Stimulated activated naive CD4-positive, alpha-beta T cell treated with Interleukin-2 at 50 U/mL for 16 hours (primary cell): ENCODE results near the gene SH3YL1.

ENCODE experiments used
- DNase-seq: peaks from one replicate; lab custom pipeline; 2025; lab: John Stamatoyannopoulos, UW

The SH3YL1 gene, protein sequence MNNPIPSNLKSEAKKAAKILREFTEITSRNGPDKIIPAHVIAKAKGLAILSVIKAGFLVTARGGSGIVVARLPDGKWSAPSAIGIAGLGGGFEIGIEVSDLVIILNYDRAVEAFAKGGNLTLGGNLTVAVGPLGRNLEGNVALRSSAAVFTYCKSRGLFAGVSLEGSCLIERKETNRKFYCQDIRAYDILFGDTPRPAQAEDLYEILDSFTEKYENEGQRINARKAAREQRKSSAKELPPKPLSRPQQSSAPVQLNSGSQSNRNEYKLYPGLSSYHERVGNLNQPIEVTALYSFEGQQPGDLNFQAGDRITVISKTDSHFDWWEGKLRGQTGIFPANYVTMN

DNA sequence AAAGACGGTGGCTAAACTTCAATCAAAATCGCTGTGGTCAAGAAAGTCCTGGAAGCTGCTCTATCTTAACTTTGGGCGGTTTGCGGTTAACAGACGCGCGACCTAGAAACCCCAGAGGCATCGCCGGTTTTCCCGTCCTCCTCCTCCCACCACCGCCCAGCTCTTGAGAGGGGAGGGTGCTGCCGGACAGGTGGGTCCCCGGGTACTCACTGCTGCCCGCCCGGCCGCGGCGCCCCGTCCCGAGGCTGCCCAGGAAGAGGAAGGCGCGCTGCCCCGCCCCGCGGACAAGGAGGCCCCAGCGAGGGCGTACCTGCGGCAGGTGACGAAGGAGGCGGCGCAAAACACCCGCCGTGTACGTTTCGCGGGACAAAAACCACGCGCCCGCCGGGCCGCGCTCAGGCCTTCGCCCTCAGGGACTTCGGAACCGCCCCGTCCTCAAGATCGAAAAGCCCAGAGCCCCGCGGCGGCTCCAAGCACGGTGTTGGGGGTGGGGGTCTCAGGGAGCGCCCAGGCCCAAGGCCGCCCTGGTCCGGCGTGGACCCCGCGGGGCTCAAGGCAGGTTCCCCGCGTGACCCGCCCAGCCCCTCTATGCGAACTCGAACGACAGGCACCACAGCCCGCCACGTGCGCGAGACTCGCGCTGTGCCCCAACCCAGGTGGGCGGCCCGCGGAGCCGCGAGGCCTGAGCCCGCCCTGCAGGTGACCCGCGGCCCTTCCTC is at the start of gene SH3YL1:
Gene SH3YL1 (minus strand): TSS at position 259 of the 719 bp plus-strand sequence. CDS start 48 bp downstream, at position 211.
- peak; percentile 45 for DNase-seq

DNA sequence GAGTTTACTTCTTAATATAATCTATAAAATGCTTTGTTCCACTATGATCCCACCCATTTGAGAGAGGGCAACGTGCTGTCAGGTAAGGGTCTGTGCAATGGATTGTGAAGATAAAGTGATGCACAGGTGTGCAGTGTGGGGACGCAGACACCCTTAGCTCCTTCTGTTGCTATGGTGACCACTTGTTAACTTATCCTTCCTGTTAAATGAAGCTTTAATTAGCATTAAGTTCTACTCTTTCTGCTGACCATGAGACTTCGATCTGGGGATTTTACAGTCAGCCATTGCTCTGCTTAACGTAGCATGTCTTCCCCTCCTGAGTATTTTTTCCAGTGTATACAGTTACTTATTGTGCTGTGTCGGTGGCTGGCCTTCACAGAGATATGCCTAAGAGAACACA is 47.2 kb upstream of the SH3YL1 start:
- no peak for DNase-seq

DNA sequence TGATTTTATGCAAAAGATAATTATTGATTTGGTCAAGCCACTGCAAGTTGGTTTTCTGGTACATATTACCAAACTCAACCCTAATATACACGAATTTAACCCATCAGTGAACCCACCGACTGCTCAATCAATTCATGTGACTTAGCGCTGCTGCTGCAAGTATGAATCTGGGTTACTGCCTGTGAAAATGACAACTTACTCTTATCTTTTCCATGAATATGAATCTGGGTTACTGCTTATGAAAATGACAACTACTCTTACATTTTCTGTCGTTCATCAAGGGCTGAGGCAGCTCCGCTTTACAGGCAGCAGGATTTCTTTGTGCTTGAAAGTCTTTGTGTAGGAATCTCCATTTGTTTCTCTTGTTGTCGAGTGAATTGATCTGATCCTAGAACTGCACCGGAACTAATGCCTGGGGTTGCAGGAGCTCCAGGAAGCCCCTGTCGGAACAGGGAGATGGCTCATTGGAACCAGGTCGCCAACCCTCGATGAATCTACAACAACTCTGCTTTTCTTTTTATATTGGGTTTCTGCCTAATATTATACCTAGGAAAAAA is 46.2 kb upstream of the SH3YL1 start:
- no peak for DNase-seq

DNA sequence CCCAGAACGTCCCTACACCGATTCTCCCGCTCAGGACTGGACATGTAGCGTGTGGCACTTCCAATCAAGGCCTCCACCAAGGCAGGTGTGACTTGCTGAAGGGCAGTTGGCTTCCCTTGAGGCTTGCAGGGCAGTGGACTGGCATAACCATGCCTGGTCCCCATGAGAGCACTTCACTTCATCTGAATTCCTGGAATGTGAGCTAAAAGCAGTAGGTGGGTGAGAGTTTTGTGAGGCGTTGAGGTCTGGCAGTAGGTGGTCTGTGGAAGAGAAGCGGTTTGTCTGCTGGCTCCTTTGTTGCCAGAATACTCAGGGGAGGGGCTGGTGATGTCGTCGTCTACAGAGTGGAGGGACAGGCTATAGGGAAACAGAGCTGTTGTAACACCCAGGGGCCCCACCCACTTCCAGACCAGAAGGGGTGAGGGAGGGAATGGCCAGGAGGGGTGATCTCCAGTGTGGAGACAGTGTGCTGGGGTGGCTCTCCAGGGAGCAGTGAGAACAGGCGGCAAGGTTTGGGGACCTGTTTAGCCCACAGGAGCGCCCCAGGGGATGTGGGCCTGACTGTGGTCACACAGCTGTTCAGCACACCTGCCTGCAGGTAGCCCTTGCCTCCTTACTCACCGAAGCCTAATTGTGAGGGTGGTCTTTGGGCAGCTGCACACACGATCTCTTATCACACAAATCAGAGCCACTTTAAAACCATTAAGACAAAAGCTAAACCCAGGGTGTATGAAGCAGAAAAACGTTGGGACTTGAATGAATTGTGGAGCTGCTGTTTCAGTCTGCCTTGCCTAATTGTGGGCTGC is 45.5 kb upstream of the SH3YL1 start:
- DNase-seq, result no peak

DNA sequence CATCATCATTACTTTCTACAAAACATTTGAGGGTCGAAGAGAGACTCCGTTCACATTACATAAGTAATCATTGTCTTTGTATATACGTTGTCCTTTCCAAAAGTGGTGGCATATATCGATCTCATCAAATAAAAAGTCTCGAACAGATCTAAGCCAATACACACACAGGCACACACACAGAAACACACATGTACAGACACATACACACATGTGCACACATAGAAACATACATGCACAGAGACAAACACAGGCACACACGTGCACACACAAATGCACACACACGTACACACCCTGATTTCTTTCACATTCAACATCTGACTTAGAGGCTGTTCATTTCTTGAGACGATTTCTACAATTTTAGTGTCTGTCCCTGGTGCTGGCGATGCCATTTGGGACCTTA is 41.5 kb upstream of the SH3YL1 start:
- DNase-seq, result no peak

DNA sequence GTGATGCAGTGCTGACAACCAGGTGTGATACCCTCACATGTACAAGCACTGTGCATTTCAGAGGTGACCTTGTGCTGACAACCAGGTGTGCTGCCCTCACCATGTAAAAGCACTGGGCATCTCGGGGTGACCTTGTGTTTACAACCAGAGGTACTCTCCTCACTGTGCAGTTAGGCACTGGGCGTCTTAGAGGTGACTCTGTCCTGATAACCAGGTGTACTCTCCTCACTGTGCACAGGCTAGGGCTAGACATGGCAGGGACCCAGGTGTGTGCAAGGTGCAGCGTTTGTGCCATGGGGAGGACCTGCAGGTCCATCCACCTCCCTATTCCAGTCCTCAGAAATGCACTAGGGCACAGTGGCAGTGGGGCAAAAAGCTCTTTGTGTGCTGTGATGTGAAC is 32.5 kb upstream of the SH3YL1 start:
- DNase-seq, result no peak

DNA sequence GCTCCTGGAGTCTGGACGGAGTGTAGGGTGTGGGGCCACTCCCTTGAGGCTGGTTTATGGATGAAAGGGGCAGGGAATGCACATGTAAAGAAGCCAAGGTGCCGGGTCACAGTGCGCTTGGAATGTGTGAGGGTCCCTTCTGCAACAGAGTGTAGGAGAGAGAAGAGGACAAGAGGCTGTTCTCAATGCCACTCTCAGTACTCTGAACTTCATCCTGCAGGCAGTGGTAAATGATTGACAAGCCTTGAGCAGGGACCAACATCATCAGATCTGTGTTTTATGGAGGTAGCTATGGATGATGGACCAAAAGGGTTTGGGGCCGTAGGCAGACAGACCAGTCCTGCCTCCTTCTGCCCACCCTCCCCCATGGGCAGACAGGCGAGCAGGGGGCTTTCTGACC is 31.3 kb upstream of the SH3YL1 start:
- DNase-seq, result no peak

DNA sequence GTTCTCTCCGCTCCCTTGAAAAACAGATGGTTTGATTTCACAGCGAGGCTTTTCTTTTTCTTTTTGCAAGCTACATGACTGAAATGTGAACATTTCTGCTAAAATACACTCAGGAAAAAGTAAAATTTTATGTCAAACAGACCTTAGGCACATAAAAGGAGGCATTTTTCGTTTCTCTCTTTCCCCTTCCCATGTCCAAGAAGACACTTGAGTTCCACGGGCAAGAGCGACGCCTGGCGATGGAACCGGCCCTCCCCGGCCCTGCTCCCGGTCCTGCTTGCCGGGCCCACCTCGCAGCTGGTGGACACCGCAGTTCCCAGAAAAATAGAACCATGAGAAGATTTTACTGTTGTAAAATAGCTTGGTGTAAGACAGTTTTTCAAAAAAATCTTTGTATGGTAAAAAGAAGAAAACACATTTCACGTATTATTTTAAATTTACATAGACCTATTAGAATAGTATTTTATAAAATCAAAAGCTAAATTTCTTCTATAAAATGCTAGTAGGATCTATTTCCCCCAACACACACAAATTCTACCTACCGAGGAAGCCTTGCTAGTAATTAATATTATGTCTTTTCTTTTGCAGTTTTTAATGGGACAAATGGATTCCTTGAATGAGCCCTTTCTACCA is 26.4 kb upstream of the SH3YL1 start:
- DNase-seq, result peak; percentile 9

DNA sequence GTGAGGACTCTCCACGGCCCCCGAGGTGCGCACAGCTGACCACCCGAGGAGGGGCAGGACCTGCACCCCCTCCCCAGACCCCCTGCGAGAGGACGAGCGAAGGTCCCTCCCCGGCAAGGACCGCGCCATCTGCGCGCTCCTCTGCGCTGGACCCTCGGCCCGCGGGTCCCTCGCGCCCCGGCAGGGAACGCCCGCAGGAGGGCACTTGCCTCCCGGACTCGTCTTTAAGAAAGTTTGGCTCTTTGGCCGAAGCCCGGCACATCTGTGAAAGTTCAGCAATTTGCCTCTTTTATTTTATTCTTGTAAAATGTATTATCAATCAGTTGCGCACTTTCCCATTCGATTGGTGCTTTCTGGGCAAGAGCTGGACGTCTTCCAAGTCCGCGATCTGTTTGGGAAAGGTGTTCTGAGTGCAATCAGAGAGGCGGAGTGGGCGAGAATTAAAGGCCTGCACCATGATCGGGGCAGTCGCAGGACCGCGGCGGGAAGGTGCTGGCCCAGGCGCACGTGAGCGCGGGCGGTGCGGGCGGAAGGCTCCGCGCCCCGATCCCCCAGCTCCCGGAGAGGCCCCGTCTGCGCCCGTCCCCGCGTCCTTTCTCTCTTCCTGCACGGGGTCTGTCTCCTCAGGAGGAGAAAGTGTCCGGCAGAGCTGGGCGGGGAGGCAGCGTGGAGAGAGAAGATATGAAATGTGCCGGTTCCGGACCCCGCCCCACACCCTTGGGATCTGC is 25.7 kb upstream of the SH3YL1 start:
- no peak for DNase-seq

DNA sequence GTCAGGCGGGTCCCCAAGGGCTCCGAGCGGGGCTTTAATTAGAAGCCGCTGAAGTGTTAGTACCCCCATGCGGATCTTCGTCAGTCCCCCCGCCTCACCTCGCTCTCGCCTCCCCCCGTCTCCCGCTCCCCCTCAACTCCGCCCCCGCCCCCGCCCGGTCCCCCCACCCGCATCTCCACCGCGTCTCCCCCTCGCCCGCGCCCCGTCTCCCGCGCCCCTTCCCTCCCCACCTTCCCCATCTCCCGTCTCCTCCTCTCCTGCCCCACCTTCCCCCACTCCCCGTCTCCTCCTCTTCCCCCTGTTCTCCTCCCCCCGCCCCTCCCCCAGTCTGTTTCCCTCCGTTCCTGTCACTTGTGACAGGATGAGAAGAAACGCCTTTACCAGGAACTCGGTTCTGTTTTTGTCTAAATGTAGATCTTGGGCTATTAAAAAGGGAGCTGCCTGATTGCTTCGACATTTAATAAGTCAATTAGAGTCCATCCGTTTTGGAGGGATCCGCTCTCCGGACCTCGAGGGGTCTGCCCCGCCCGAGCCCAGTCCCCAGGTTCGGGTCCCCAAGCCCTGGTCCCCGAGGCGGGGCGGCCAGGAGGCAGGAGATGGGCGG is 25.0 kb upstream of the SH3YL1 start:
- DNase-seq, result no peak

DNA sequence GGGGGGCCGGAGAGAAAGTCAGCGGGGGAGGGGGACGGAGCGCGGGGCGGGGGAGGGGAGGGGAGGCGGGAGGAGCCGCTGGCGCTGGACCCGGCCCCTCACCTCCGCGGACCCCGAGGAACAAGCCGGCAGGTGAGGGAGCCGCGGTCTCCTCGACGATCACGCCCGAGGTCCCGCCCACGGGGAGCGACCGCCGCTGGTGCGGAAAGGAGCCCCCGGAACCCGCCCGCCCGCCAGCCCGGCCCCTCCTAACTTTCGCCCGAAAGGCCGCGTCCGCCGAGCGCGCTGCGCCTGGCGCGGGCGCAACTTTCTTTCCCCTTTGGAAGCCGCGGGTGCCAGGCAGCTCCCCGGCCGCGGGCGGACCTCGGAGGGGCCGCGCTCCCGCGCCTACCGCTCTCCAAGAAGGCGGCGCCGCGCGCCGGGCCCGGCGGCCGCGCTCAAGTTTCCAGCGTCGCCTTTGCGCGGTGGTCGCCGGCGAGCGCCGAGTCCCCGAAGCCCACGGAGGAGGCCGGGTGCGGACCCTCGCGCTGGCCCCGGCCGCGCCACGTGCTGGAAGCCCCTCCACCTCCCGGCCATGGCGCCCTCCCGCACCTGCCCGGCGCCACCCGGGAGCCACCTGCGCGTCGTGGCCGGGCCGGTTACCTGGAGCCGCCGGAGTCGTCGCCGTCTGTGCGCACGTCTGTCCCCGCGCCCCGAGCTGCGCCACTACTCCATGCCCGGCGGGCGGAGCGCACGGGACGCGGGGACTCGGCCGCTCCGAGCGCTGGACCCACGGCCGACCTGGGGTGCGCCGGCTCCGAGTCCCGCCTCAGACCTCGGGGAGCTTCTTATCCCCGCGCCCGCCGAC is 24.3 kb upstream of the SH3YL1 start, which contains the start of gene ALKAL2:
Gene ALKAL2 (minus strand): TSS at position 181 of the 847 bp plus-strand sequence. CDS start 256 bp downstream, outside the sequence.
- no peak for DNase-seq

DNA sequence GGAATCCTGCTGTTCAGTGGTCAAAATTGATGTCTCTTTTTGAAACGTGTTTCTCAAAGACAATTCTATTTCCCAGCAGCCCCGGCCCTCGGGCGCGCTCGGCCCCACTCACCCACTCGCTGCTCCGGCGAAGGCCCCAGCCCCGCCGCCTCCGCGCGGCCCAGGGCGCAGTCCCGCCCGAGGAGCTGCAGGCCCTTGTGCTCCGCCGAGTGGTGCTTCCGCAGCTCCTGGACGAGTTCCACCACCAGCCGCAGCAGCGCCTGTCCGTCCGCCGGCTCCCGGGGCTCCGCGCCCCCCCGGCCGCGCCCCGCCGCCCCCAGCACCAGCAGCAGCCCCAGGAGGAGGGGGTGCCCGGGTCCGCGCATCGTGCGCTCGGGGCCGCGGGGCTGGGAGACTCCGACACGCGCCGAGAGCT is 23.6 kb upstream of the SH3YL1 start:
- no peak for DNase-seq

DNA sequence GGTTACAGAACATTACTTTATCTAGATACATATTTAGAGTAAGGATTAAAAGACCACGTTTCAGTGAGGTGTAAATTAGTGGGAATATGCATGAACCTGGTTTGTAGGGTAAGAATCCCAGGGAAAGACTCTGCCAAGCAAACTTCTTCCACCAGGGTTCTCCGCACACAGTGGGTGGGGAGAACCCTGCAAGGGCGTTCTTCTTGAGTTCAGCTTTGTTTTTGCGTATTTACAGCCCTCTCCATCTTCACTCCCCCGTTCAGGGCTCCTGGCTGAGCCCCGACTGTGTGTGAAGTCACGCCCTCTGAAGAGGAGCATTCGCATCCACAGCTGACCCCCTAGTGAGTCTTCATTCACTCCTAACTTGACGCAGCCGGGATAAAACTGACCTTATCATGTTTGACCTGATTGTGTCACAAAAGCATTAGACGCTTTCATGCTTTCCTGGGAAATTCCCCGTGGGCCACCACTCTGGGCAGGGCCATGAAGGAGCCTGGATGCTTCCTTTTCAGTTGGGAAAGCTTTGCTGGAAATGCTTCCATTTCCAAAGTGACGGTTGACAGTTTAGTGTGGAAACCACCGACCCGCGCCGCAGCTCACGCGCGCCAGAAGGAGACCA is 23.1 kb upstream of the SH3YL1 start:
- no peak for DNase-seq

DNA sequence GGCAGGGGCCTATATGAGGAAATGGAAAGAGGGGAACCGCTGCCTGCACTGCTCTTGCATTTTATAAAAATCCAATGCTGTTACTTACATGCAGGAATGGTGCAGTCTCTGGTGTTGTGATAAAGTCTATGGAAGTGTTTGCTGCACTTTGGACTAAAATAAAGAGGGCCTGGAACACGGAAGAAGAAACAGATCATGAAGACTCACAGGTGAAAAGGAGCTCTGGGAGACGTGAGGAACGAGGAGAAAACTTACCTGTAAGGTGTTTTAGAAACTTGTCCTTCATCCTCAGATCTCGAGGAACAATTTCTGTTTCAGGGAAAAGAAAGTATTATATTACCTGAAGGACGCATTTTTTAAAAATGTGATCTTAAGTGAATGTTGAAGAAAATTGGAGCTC is 22.2 kb upstream of the SH3YL1 start:
- no peak for DNase-seq

DNA sequence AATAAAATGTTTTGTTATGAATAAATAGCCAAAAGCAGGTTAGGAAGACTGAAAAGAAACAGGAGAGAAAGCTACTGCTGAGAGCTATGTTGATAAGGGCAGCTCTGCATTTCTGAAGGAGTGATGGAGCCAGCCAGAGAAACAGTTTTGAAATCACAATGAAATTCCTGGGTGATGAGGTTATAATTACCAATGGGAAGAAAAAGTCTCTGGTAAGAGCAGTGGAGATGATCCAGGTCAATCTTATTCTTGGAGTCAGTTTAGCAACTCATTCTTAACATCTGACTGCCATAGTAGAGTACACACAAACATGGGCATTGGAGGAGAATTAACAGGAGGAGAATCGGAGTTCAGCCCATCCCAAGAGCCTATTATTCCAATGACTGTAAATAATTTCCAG is 21.7 kb upstream of the SH3YL1 start:
- DNase-seq, result no peak

DNA sequence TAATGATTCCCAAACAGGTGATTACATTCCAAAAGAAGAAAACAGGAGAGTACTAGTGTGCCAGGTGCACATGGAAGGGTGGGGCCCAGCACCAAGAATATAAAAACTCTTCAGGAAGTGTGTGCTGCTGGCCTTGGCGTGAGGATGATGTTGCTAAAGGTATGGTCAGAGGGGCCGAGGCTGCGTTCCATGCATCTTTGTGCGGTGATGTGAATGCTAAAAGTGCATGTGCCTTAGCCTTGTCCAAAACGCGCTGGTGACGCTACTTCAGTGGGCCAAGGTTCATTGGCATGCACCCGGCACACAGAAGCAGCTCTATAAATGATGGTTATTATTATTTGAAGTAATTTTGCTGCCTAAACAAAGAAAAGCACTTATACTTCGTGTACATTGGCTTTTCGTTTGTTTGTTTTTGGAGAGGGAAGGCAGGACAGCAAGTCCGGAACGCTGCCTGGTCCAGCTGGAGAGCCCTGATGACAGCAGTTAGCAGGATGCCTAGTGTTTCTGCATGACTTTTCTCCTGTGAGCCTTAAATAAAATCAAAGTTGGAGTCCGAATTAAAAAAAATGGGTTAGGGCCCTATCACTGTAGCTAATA is 21.2 kb upstream of the SH3YL1 start:
- DNase-seq, result no peak

DNA sequence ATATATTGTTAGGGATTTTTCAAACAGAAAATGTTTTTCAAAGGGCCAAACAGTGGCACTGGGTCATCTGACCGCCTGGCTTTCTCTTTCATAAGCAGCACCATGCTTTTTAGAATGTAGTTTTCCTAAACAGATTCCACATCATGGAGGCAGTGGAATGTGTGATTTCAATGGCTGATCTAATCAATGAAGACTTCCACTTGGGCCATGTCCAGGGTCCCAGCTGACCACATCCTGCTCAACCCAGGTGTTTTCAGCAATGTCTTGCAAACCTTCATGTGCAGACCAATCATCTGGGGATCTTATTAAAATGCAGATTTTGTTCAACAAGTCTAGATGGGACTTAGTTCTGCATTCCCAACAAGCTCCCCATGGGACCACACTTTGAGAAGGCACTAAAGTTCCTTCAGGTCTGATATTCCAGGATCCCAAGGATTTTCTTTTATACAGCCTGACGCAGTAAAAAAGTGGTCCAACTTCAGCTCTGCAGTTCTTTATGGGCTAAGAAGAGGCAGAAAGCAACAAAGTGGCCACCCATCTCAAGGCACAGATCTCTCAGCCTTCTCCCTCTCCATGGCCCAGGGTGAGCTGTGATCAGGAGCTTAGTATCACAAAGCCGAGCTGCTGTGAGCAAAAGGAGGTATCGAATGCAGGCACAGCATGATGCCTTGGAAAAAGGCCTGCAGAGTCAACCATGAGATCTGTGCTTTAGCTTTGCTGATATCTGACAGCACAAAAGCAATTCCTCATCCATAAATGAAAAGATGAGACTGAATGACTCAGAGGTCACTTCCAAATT is 20.4 kb upstream of the SH3YL1 start:
- DNase-seq, result no peak
